ENCODE measurements around the gene FAM193A.
"Not testable (repeated sequence)": the region's sequence is repeated elsewhere in the genome, so short reads cannot be mapped to it uniquely, and the experiment has no call there.

Gene FAM193A

DNA sequence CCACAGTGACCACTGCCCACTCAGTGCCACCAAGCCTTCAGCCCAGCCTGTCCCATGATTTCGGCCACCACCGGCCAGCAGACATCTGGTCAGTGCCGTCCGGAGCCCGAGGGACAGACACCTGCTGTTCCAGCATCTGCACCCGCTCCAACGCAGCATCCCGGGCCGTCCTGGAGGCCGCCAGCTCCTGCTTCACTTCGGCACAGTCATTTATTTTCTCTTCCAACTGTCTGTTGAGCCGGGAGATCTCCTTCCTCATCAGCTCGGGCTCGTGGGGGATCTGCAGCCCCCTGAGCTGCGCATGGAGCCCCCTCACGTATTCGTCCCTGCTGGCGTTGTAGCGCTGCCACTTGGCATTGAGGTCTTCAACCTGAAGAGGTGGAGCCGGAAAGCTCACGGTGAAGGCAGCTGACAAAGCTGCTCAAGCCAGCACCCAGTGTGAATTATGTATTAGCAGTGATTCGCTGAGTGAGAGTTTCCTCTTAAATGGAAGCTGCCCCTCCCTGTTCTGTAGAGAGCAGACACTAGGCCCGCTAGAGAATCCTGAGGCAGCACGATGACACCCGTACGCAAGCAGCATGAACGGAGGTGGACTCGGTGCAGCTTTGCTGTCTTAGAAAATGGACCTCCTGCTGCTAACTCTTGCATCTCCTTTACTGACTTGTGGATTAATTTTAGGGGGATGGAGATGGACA lies 208.3 kb downstream of the FAM193A start:
- DNase-seq (ENCODE audit: low read depth in 2 of 3, low spot score in 1 of 3): no peak

DNA sequence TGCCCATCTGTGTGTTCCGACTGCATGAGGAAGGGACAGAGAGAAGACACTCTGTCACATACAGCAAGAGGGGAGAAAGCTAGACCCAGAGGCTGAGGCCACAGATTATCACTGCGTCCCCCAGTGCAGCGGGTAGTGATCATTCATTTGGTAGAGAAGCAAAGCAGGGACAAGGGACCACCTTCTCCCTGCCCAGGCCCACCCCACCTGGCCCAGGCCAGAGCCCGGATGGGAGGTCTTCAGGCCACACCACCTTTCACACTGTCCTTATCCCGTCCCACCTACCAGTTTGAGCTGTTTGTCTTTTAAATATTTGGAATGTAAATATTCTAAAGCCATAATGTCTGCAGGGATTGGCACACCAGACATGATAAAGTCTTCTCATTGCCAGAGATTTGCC lies 209.1 kb downstream of the FAM193A start:
- DNase-seq (ENCODE audit: low read depth in 2 of 3, low spot score in 1 of 3): no peak

DNA sequence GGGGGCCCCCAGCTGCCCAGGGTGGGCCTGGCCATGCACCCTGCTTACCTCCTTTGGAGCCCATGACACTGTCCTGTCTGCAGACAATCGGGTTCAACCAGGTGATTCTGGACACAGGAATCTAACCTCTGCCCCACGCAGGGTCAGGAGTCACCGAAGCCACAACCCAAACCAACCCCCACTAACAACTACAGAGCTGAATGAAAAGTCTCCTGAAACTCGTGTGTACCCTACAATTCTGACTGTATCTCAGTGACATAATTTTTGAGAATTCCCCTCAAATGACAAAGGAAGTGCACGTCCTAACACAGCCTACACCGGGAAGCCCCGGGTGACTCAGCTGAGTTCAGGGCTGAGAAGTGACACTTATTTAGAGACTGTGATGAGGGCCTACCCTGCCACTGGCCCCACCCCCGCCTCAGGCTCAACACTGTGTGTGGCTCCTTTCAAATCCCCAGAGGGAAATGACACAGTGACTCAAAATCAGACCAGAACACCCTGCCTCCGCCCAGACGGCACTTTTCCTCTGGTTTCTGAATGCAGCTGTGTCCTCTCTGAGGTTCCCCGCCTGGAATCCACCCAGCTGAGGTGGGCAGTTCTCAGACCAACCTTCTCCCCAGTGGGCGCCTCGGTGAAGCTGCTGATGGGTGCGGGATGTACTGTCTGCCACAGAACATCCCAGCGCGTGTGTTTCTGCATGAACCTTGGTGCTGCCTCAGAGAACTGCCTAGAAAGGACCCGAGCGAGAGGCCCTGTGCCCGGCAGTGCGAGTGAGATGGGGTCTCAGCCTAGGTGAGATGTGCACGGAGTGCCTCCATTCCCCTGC lies 209.7 kb downstream of the FAM193A start:
- DNase-seq (ENCODE audit: low read depth in 2 of 3, low spot score in 1 of 3): peak; percentile 93 to 94 (median 93)

DNA sequence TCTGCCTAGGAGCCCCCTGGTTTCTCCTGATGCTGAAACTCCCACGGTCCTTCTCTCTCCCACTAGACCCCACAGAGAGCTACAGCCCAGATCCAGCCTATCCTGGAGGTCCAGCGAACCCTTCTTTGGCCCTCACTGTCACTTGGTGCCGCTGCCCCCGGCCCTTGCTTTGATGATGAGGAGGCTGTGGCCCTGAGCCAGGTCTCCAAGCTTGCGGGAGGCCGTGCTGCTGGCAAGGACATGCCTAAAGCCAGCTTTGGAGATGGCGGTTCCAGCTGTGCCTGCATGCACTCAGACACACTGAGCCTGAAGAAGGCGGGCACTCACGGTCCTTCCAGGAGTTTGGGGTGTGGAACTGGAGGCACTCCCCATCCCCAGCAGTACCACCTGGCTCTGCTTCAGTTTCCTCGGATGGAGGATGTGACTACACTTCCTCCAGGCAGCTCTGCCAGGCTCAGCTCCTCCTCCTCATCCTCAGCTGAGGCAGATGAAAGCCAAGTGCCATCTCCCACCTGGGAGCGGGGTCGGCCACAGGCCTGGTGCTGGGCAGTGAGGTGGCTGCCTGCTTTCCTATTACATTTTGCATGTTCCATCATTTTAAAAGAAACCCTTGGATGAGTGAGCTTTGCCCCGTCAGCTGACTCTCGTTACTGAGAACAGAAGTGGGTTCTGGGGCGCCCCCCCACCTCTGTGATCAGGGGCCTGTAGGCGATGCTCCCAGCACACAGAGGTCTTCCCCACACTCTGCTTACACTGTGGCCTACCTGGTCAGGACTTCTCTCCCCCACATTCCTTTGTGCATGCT lies 210.6 kb downstream of the FAM193A start:
- no peak for DNase-seq (ENCODE audit: low read depth in 2 of 3, low spot score in 1 of 3)

DNA sequence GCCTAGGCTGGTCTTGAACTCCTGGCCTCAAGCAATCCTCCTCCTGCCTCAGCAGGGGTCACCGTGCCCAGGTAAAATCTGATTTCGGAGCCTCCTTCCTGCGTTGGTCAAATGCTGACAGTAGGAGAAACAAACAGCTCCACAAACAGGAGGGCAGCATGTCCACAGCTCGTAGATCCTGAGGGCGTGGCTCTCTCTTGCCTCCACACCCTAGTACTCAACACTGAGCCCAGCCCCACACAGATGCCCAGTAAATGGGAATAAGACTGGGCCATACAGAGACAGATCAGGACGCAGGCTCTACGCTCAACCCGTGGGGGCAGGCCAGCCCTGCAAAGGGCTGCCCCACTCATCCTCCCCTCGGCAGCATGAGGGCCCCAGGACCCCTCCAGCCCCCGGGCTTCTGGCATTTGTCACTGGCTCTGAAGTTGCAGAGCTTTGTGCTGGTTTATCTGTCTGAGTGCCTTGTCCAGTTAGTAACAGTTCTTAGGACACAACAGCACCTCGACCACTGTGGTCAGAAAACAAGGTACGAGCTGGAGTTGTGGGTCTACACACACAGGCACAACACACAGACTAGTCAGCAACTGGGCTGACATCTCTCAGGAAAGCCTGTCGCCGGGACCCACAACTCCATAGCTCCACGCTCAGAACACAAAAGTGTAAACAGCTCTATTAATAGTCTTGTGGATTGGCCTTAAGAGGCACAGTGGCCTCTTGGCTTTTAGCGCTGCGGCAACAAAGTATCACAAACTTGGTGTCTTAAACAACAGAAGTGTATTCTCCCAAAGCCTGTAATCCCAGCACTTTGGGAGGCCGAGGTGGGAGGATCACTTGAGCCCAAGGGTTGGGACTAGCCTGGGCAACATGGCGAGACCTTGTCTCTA lies 214.5 kb downstream of the FAM193A start:
- DNase-seq (ENCODE audit: low read depth in 2 of 3, low spot score in 1 of 3): no peak

DNA sequence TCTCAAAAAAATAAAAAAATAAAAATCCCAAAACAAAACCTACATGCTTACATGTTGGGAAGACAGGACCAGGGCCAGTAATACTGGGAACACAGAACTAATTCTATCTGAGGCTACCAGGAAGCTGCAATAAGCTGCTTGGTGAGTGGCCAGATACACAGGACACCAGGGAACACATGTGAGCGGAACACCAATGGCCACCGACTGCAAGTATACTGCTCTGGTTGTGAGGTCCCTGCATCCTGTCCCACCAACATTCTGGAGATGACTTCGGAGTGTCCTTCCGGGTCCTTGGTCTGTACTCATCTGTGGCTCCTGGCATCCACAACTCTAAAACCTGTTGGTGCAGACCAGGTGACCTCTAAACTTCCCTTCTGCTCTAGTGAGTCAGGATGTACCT lies 217.0 kb downstream of the FAM193A start:
- DNase-seq (ENCODE audit: low read depth in 2 of 3, low spot score in 1 of 3): no peak

DNA sequence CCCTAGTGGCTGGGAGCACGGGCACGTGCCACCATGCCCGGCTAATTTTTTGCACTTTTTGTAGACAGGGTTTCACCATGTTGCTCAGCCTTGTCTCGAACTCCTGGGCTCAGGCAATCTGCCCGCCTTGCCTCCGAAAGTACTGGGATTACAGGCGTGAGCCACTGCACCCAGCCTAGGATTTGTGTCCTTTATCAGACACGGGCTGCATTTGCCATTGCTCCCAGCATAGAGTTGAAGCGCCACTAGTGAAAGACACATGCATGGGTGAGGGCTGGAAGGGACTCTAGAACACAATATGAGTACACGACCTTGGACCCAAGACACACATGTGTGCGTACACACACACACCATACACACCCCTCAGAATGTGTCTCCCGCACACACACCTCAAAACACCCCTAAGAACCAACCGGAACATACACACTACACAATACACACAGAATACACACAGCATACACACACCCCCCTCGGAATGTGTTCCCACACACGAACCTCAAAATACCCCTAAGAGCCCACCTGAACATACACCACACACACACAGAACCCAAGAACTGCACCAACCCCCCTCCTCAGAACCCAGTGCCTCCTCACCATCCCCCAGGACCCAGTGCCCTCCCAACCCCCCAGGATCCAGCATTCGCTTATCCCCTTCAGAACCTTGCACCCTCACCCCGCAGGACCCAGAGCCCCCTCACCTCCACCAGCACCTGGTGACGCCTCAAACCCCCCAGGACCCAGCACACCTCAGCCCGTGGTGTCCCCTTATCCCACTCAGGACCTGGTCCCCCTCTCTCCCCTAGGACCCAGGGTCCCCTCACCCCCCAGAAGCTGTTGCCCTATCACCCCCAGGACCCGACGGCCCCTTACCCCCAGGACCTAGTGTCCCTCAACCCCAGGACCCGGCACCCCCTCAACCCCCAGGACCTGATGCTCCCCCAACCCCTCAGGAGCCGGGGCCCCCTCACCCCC lies 218.7 kb downstream of the FAM193A start:
- no peak for DNase-seq (ENCODE audit: low read depth in 2 of 3, low spot score in 1 of 3)

DNA sequence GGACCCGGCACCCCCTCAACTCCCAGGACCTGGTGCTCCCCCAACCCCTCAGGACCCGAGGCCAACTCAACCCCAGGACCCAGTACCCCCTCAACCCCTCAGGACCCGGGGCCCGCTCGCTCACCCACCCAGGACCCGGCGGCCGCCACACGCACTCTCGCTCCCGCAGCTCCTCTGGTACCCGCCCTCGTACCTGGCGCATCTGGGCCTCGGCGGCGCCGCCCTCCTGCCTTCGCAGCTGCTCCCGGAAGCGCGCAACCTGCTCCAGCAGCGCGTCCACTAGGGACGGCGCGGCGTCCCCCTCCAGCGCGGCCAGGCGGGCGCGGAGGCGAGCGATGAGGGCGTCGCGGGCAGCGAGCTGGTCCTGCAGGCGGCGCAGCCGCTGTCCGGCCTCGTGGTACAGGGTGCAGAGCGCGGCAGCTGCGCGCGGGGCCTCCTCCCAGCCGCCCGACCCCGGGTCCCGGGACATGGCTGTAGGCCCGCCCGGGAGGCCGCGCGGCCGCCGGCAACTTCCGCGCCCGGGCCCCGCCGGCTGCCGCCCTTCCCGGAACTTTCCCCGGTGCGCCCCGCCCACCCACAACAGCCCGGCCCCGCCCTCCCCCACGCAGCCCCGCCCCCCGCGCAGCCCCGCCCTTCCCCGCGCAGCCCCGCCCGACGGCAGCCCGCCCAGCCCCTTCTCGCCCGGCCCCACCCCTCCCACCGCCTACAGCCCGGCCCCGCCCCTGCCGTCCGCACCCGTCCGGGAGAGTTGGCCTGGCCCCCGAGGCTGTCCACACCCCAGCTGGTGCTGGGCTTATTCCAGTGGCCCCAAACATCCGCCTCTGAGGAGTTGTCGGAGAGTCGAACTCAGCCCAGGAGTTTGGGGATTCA lies 219.6 kb downstream of the FAM193A start, which contains the start of gene TNIP2:
Gene TNIP2, minus strand, starts transcription at position 516 of the 870 bp plus-strand sequence. Its CDS starts 47 bp downstream, at position 469.
- DNase-seq (ENCODE audit: low read depth in 2 of 3, low spot score in 1 of 3): peak; percentile 57 to 75 (median 58)

DNA sequence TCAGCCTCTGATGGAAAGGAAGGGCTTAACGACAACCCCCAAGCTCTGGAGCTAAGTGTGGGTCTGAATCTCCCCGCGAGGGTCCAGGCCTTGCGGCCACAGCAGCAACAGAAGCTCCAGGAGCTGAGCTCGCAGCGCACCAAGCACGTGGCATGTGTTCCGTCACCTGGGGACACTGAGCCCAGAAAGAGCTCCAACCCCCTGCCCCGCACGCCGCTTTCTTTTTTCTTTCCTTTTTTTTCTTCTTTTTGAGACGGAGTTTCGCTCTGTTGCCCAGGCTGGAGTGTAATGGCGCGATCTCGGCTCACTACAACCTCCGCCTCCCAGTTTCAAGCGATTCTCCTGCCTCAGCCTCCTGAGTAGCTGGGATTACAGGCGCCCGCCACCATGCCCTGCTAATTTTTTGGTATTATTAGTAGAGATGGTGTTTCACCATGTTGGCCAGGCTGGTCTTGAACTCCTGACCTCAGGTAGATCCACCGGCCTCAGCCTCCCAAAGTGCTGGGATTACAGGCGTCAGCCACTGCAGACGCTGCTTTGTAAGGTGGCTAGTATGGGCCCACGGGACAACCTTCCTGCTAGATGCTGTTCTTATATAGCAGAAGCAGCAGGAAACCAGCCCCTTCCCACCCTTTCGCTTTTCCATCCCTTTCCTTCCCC lies 220.4 kb downstream of the FAM193A start:
- DNase-seq (ENCODE audit: low read depth in 2 of 3, low spot score in 1 of 3): no peak

DNA sequence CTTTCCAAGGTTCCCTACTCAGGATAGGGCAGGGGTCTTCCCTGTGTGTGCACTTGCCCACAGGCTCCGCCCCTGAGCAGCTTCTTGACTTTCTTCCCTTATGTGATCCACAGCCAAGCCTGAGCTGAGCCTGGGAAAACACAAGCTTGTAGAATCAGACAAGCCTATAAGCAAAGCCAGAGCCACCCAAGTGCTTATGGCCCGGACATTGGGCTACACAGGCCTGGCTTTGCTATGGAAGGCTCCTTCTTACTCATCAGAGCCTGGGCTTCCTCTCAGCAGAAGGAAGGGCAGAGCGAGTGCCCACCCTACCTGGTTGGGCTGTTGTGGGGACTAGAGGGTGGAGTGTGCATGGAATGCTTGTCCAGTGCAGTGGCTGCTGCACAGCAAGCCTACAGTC lies 221.0 kb downstream of the FAM193A start:
- no peak for DNase-seq (ENCODE audit: low read depth in 2 of 3, low spot score in 1 of 3)

DNA sequence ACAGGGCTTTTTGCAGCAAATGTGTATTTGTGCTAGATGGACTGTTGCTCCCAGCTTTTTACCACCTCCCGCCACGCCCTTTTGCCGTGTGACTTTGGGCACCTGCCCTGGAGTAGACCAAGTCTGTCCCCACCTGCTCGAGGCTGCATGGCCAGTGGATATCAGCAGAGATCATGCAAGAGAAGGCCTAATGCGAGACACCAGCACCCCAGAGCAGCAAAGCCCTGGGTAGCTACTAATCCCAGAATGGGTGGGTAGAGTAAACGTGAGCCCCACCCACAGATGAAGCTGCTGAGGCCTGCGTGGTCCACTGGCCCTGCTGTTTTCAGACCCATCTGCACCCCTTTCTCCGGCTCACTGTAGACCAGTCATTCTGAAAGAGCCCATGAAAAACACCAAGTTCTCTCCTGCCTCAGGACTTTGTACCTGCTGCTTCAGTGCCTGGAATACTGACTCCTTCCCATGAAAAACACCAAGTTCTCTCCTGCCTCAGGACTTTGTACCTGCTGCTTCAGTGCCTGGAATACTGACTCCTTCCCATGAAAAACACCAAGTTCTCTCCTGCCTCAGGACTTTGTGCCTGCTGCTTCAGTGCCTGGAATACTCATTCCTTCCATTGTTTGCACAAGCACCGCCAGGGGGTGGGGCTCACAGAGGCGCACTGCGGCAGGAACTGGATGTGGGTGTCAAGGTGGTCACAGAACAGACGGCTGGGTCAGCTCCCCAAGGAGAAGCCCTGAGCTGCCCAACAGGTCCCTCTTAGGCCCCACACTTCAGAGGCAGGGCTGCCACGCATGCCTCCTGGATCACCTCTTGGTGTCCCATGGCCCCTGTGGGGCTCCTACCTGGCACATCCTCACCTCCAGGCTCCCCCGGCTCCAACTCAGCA lies 224.8 kb downstream of the FAM193A start:
- no peak for DNase-seq (ENCODE audit: low read depth in 2 of 3, low spot score in 1 of 3)

DNA sequence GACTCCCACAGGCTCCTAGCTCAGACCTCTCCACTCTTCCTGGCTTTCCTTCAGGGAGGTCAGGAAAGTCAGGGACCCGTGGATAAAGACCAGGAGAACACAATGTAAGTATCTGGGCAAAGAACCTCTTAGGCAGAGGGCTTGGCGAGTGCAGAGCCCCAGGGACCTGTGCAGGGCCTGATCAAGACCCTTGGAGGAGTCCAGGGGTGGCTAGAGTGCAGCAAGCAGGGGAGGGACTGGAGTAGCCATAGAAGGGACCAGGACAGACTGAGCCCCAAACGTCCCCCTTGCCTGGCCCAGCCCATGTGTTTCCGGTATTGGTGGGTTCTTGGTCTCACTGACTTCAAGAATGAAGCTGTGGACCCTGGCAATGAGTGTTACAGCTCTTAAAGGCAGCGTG lies 225.6 kb downstream of the FAM193A start:
- DNase-seq (ENCODE audit: low read depth in 2 of 3, low spot score in 1 of 3): no peak

DNA sequence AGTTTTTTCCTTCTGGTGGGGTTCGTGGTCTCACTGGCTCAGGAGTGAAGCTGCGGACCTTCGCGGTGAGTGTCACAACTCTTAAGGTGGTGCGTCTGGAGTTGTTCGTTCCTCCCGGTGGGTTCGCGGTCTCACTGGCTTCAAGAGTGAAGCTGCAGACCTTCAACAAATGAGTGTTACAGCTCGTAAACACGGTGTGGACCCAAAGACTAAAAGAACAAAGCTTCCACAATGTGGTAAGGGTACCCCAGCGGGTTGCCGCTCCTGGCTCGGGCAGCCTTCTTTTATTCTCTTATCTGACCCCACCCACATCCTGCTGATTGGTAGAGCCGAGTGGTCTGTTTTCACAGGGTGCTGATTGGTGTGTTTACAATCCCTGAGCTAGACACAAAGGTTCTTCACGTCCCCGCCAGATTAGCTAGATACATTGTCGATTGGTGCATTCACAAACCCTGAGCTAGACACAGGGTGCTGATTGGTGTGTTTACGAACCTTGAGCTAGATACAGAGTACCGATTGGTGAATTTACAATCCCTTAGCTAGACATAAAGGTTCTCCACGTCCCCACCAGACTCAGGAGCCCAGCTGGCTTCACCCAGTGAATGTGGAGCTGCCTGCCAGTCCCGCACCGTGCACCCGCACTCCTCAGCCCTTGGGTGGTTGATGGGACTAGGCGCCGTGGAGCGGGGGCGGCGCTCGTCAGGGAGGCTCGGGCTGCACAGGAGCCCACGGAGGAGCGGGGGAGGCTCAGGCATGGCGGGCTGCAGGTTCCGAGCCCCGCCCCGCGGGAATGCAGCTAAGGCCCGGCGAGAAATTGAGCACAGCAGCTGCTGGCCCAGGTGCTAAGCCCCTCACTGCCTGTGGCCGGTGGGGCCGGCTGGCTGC lies 226.3 kb downstream of the FAM193A start:
- not testable (repeated sequence) for DNase-seq (ENCODE audit: low read depth in 2 of 3, low spot score in 1 of 3)

DNA sequence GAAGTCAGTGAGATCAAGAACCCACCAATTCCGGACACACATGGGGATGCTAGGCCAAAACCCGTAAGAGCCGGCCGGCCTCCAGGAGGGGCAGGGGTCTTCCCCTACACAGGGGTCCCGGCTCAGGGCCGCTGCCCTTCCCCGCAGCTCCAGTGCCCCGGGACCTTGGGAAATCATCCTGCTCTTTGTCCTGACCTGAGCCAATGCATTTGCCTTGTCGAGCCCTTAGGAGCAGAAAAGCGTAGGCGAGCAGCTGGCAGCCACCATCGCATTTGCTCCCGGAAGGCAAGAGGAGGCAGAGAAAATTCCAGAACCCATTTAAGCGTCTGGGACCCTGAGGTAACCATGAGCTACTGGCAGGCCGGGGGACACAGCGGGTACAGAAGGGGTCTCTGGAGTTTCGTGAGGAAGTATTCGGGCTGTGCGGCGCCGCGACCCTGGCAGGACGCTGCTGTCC lies 227.1 kb downstream of the FAM193A start:
- no peak for DNase-seq (ENCODE audit: low read depth in 2 of 3, low spot score in 1 of 3)

DNA sequence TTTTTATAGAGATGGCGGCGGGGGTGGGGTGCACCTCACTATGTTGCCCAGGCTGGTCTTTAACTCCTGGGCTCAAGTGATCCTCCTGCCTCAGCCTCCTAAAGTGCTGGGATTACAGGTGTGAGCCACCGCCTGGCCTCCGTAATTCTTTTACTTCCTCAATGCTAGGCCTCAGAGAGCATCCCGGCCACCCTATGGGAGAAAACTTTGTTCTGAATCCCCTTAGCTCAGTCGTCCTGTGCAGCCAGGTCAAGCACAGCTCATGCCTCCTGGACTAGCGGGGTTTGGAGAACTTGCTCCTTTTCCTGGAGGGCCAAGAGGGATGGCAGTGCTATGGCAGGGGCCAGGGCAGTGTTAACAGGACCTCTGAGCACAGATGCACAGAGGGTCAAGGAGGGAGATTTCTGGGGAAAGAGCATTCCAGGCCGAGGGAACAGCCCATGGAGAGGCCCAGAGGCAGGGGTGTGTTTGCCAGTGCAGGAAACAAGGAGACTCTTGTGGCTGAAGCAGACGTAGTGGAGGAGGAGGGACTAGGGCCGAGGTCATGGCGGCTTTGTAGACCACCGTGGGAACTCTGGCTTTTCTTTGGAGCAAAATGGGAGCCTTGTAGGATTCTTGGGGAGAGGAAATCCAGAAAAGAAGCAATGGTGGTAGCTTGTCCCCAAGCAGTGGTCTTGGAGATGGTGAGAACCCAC lies 229.5 kb downstream of the FAM193A start:
- no peak for DNase-seq (ENCODE audit: low read depth in 2 of 3, low spot score in 1 of 3)

Measured in stimulated activated CD4-positive, alpha-beta T cell treated with anti-CD3 and anti-CD28 coated beads, Interleukin-12 subunit alpha, Interleukin-12 subunit beta, amount 100 ng/mL, for 48 hours (primary cell).